A549 (cell line): Measurements from ENCODE around the gene CDK18.

Experiments used
- BHLHE40 ChIP-seq: IDR thresholded peaks from 2 replicates; pipeline ENCODE4 v1.6.1; 2012; ENCODE audit warnings: low read depth, low read length, inconsistent platforms
- CTCF ChIP-seq: fragments of >200 bp; sonication (Bioruptor Twin); formaldehyde crosslinking; IDR thresholded peaks from 3 replicates; pipeline ENCODE4 v1.5.1; 2016
- GATA3 ChIP-seq: IDR thresholded peaks from 2 replicates; pipeline ENCODE4 v1.6.1; 2012; ENCODE audit warnings: borderline replicate concordance
- HMGXB4 ChIP-seq: fragments of 250-450 bp; sonication (Bioruptor Pico); IDR thresholded peaks from 2 replicates; pipeline ENCODE4 v1.5.0; 2021; ENCODE audit warnings: mild to moderate bottlenecking, moderate library complexity, borderline replicate concordance
- MAZ ChIP-seq: fragments of 150-350 bp; IDR thresholded peaks from 2 replicates; pipeline ENCODE4 v1.6.1; 2014; ENCODE audit warnings: antibody characterized with exemption, low read depth, low read length, borderline replicate concordance
- NFE2L2 ChIP-seq: fragments of 150-350 bp; conservative IDR thresholded peaks from 2 replicates; pipeline ENCODE4 v1.6.1; 2014; ENCODE audit warnings: low read length
- POLR2A ChIP-seq: IDR thresholded peaks from 2 replicates; pipeline ENCODE4 v1.6.1; 2012; ENCODE audit warnings: mild to moderate bottlenecking, low read length
- POLR2AphosphoS2 ChIP-seq: conservative IDR thresholded peaks from 2 replicates; pipeline ENCODE4 v1.6.1; 2012; ENCODE audit warnings: low read length, improper control_type of control experiment, inconsistent platforms
- REST ChIP-seq: fragments of 200-600 bp; sonication (generic); IDR thresholded peaks from 2 replicates; pipeline ENCODE4 v1.6.1; 2016; ENCODE audit warnings: antibody characterized with exemption, mild to moderate bottlenecking, moderate library complexity

GRCh38 chr1:205520709-205521108 lies 16.2 kb downstream of the CDK18 start:
- TF ChIP-seq NFE2L2 (no peak), REST (no peak), HMGXB4 (CRISPR knock-in tag) (no peak), POLR2AphosphoS2 (no peak), CTCF (no peak), POLR2A (no peak), GATA3 (no peak), MAZ (no peak), BHLHE40 (no peak)
